Measurements from ENCODE around the gene KRT85.

DNA sequence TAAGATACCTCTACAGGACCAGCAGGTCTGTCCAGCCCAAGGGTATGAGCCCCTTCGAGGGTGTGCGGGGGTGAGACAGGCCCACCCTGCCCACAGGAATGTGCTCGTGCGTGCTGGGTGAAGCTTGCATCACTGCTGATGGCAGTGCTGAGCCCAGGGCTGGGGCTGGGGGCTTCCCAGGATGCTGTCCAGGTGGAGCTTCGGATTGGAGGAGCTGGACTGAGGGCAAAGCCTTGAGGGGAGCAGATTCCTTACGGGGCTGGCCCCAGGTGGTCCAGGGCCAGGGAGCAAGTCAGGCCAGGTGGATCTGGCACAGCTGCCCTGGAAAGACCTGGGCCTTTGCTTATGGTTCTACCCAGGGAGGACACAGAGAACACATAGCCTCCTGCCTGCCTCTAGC lies 2.5 kb upstream of the KRT85 start:
- no peak for TF ChIP-seq POLR2AphosphoS5 (IDR thresholded peaks at IDR 0.05; ENCODE audit: low read depth, low read length)
- TF ChIP-seq, protein P1, sequence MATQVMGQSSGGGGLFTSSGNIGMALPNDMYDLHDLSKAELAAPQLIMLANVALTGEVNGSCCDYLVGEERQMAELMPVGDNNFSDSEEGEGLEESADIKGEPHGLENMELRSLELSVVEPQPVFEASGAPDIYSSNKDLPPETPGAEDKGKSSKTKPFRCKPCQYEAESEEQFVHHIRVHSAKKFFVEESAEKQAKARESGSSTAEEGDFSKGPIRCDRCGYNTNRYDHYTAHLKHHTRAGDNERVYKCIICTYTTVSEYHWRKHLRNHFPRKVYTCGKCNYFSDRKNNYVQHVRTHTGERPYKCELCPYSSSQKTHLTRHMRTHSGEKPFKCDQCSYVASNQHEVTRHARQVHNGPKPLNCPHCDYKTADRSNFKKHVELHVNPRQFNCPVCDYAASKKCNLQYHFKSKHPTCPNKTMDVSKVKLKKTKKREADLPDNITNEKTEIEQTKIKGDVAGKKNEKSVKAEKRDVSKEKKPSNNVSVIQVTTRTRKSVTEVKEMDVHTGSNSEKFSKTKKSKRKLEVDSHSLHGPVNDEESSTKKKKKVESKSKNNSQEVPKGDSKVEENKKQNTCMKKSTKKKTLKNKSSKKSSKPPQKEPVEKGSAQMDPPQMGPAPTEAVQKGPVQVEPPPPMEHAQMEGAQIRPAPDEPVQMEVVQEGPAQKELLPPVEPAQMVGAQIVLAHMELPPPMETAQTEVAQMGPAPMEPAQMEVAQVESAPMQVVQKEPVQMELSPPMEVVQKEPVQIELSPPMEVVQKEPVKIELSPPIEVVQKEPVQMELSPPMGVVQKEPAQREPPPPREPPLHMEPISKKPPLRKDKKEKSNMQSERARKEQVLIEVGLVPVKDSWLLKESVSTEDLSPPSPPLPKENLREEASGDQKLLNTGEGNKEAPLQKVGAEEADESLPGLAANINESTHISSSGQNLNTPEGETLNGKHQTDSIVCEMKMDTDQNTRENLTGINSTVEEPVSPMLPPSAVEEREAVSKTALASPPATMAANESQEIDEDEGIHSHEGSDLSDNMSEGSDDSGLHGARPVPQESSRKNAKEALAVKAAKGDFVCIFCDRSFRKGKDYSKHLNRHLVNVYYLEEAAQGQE (IDR thresholded peaks at IDR 0.05; ENCODE audit: insufficient read depth in 1 of 2, low read depth in 2 of 2, low read length in 2 of 2): no peak
